ENCODE data around the gene TTC3. TPM values are rescaled to one million over a fixed set of nuclear protein-coding genes. Genes with fewer than 3 reads are reported as not detected.
A peak's percentile ranks its signal among the peaks of the same experiment; 100 is the strongest.

The TTC3 gene
- total and polyA plus RNA-seq, 9 of the 15 experiments (the other 6 are each of a cell fraction or from before 2014, with no cell fraction given): 17.5 to 92.0 (median 59.5) TPM

GRCh38 chr21:37073417-37074196, 553 bp downstream of the TTC3 start (continued):
- TF ChIP-seq PRPF4 (IDR thresholded peaks at IDR 0.05; ENCODE audit: insufficient read depth, low read depth, low read length, poor library complexity, severe bottlenecking) (no peak), CREBBP (IDR thresholded peaks at IDR 0.05; ENCODE audit: low read depth, low read length) (no peak), CBFA2T2 (conservative IDR thresholded peaks at IDR 0.05) (no peak), PPARD (CRISPR knock-in tag; IDR thresholded peaks at IDR 0.05) (no peak), SP2 (IDR thresholded peaks at IDR 0.05; ENCODE audit: extremely low read depth, low read depth, low read length, poor library complexity, severe bottlenecking) (no peak), PRMT5 (CRISPR knock-in tag; IDR thresholded peaks at IDR 0.05) (no peak; the same call in 1 of the 2 replicates), RBM25 (IDR thresholded peaks at IDR 0.05; ENCODE audit: low read depth, low read length, severe bottlenecking) (no peak), ZNF318 (IDR thresholded peaks at IDR 0.05; ENCODE audit: borderline replicate concordance in 1 of 2, low read depth in 1 of 2) (no peak), PML (IDR thresholded peaks at IDR 0.05; ENCODE audit: low read length) (no peak), ZNF431 (CRISPR knock-in tag; IDR thresholded peaks at IDR 0.05) (peak; percentile 45; the same call in 1 of the 2 replicates), PTRF (tag; IDR thresholded peaks at IDR 0.05) (no peak), FOXA1 (IDR thresholded peaks at IDR 0.05; ENCODE audit: borderline replicate concordance) (no peak), POLR2B (IDR thresholded peaks at IDR 0.05; ENCODE audit: low read depth, partially characterized antibody) (no peak), ILF3 (IDR thresholded peaks at IDR 0.05; ENCODE audit: borderline replicate concordance) (no peak; the same call in 1 of the 2 replicates)
